Effector memory CD8-positive, alpha-beta T cell (primary cell): ENCODE data around the gene SPTBN4.

ENCODE experiments used
- ATAC-seq: fragments of 150-1000 bp; cut with Tn5 transposase; replicated peaks from 2 replicates; pipeline ENCODE4 v1.10.0; 2021; ENCODE audit warnings: mild to moderate bottlenecking, moderate library complexity
- DNase-seq, 3 experiments: peaks; one replicate each; pipeline ENCODE4 v3.0.0; 2021
- H3K27ac Mint-ChIP-seq, 2 donors: one replicate each; pipeline ENCODE4 v1.8.0; 2022; ENCODE audit warnings: mild to moderate bottlenecking in 2 of 2, mixed read lengths in 2 of 2, moderate library complexity in 2 of 2
- H3K27me3 Mint-ChIP-seq, 2 donors: one replicate each; pipeline ENCODE4 v1.8.0; 2022; ENCODE audit warnings: mixed read lengths in 2 of 2
- H3K36me3 Mint-ChIP-seq: one replicate; pipeline ENCODE4 v1.8.0; 2022; ENCODE audit warnings: mild to moderate bottlenecking, moderate library complexity, mixed read lengths; ENCODE audit not compliant: insufficient read depth
- H3K4me1 Mint-ChIP-seq, 2 donors: one replicate each; pipeline ENCODE4 v1.8.0; 2022; ENCODE audit warnings: low read depth in 2 of 2, mixed read lengths in 2 of 2
- H3K4me3 Mint-ChIP-seq, 2 donors: one replicate each; pipeline ENCODE4 v1.8.0; 2022; ENCODE audit warnings: mild to moderate bottlenecking in 2 of 2, mixed read lengths in 2 of 2, moderate library complexity in 2 of 2
- H3K9me3 Mint-ChIP-seq, 2 donors: one replicate each; pipeline ENCODE4 v1.8.0; 2022; ENCODE audit warnings: mixed read lengths in 2 of 2

The SPTBN4 gene

GRCh38 chr19:40603071-40603388 lies 136.2 kb downstream of the SPTBN4 start:
- peak overlapping the region in 1 of 2 donors; percentile 96 for H3K27ac Mint-ChIP-seq
- peaks cover 56 to 57% of the 10 kb centered on the region in 2 donors for H3K4me1 Mint-ChIP-seq
- H3K36me3 Mint-ChIP-seq, result peaks cover 14% of the 10 kb centered on the region
- H3K4me3 Mint-ChIP-seq, result peak overlapping the region; percentile 85 to 89
- DNase-seq (no peak), ATAC-seq (no peak)
- H3K9me3 Mint-ChIP-seq, result no peaks in the 10 kb centered on the region
- H3K27me3 Mint-ChIP-seq, result peaks cover 22 to 49% of the 10 kb centered on the region in 2 donors

GRCh38 chr19:40603389-40604170 lies 136.8 kb downstream of the SPTBN4 start:
- DNase-seq, result peak; percentile 97 to 99 (median 98)
- Mint-ChIP-seq H3K27ac (peak overlapping the region; percentile 79 to 96), H3K4me1 (peaks cover 56 to 62% of the 10 kb centered on the region in 2 donors), H3K4me3 (peak overlapping the region; percentile 85 to 89), H3K27me3 (peaks cover 22 to 44% of the 10 kb centered on the region in 2 donors), H3K9me3 (no peaks in the 10 kb centered on the region), H3K36me3 (peaks cover 14% of the 10 kb centered on the region)
- peak; percentile 65 for ATAC-seq

GRCh38 chr19:40604171-40604646 lies 137.4 kb downstream of the SPTBN4 start:
- peak overlapping the region; percentile 79 to 96 for H3K27ac Mint-ChIP-seq
- no peak for DNase-seq
- peaks cover 59 to 65% of the 10 kb centered on the region in 2 donors for H3K4me1 Mint-ChIP-seq
- no peak for ATAC-seq
- no peaks in the 10 kb centered on the region for H3K9me3 Mint-ChIP-seq
- peaks cover 21 to 38% of the 10 kb centered on the region in 2 donors for H3K27me3 Mint-ChIP-seq
- peak overlapping the region; percentile 85 to 89 for H3K4me3 Mint-ChIP-seq
- peaks cover 14% of the 10 kb centered on the region for H3K36me3 Mint-ChIP-seq

GRCh38 chr19:40604647-40605215 lies 137.9 kb downstream of the SPTBN4 start:
- no peak for DNase-seq
- Mint-ChIP-seq H3K27me3 (peaks cover 16 to 32% of the 10 kb centered on the region in 2 donors), H3K27ac (peak overlapping the region; percentile 75 to 96), H3K4me3 (peak overlapping the region; percentile 85 to 89), H3K9me3 (no peaks in the 10 kb centered on the region), H3K36me3 (peaks cover 14% of the 10 kb centered on the region), H3K4me1 (peaks cover 59 to 62% of the 10 kb centered on the region in 2 donors)
- no peak for ATAC-seq

GRCh38 chr19:40605216-40605971 lies 138.6 kb downstream of the SPTBN4 start:
- peak; percentile 60 for ATAC-seq
- peak; percentile 77 to 84 (median 82) for DNase-seq
- Mint-ChIP-seq H3K4me3 (peak overlapping the region; percentile 85 to 89), H3K27ac (peak overlapping the region; percentile 75 to 96), H3K4me1 (peaks cover 64 to 68% of the 10 kb centered on the region in 2 donors), H3K27me3 (peaks cover 13 to 26% of the 10 kb centered on the region in 2 donors), H3K36me3 (peaks cover 21% of the 10 kb centered on the region), H3K9me3 (no peaks in the 10 kb centered on the region)

GRCh38 chr19:40607311-40608239 lies 140.8 kb downstream of the SPTBN4 start:
- peaks cover 0 to 5% of the 10 kb centered on the region in 2 donors for H3K27me3 Mint-ChIP-seq
- H3K4me3 Mint-ChIP-seq, result peak overlapping the region; percentile 85 to 89

GRCh38 chr19:40608240-40608621 lies 141.4 kb downstream of the SPTBN4 start:
- Mint-ChIP-seq H3K27ac (peak overlapping the region in 1 of 2 donors; percentile 84), H3K4me3 (peak overlapping the region; percentile 56 to 89), H3K36me3 (peaks cover 29% of the 10 kb centered on the region), H3K9me3 (no peaks in the 10 kb centered on the region), H3K27me3 (no peaks in the 10 kb centered on the region), H3K4me1 (peaks cover 60 to 67% of the 10 kb centered on the region in 2 donors)
- ATAC-seq (no peak), DNase-seq (no peak)

More at GRCh38 chr19:40607311-40608239, 140.8 kb downstream of the SPTBN4 start:
- Mint-ChIP-seq H3K27ac (peak overlapping the region; percentile 7 to 68), H3K9me3 (no peaks in the 10 kb centered on the region), H3K4me1 (peaks cover 64 to 69% of the 10 kb centered on the region in 2 donors), H3K36me3 (peaks cover 25% of the 10 kb centered on the region)
- DNase-seq, result no peak
- ATAC-seq, result no peak

- Mint-ChIP-seq H3K4me1 (peaks cover 60 to 63% of the 10 kb centered on the region in 2 donors), H3K4me3 (peak overlapping the region; percentile 56 to 89)
- no peak for ATAC-seq
Measured at GRCh38 chr19:40608957-40609356, 142.2 kb downstream of the SPTBN4 start.

GRCh38 chr19:40609561-40610395 lies 143.0 kb downstream of the SPTBN4 start:
- H3K27ac Mint-ChIP-seq, result peak overlapping the region; percentile 84 to 86
- peaks cover 32% of the 10 kb centered on the region for H3K36me3 Mint-ChIP-seq
- DNase-seq (peak; percentile 79 to 83 (median 82)), ATAC-seq (peak; percentile 23)
- peak overlapping the region; percentile 56 to 89 for H3K4me3 Mint-ChIP-seq
- H3K27me3 Mint-ChIP-seq, result no peaks in the 10 kb centered on the region
- peaks cover 61 to 63% of the 10 kb centered on the region in 2 donors for H3K4me1 Mint-ChIP-seq
- no peaks in the 10 kb centered on the region for H3K9me3 Mint-ChIP-seq

More at GRCh38 chr19:40608957-40609356, 142.2 kb downstream of the SPTBN4 start:
- H3K9me3 Mint-ChIP-seq, result no peaks in the 10 kb centered on the region
- peak overlapping the region; percentile 84 to 86 for H3K27ac Mint-ChIP-seq
- DNase-seq, result no peak
- peaks cover 27% of the 10 kb centered on the region for H3K36me3 Mint-ChIP-seq
- no peaks in the 10 kb centered on the region for H3K27me3 Mint-ChIP-seq

GRCh38 chr19:40610396-40611064 lies 143.7 kb downstream of the SPTBN4 start:
- no peaks in the 10 kb centered on the region for H3K9me3 Mint-ChIP-seq
- peaks cover 32% of the 10 kb centered on the region for H3K36me3 Mint-ChIP-seq
- peaks cover 61 to 63% of the 10 kb centered on the region in 2 donors for H3K4me1 Mint-ChIP-seq
- peak; percentile 65 to 73 (median 67) for DNase-seq
- H3K4me3 Mint-ChIP-seq, result peak overlapping the region; percentile 56 to 89
- peak overlapping the region; percentile 84 to 86 for H3K27ac Mint-ChIP-seq
- no peaks in the 10 kb centered on the region for H3K27me3 Mint-ChIP-seq
- peak; percentile 47 for ATAC-seq

GRCh38 chr19:40611096-40611495 lies 144.3 kb downstream of the SPTBN4 start:
- peak; percentile 4 for ATAC-seq
- H3K4me3 Mint-ChIP-seq, result peak overlapping the region; percentile 56 to 89

More at GRCh38 chr19:40611096-40611495, 144.3 kb downstream of the SPTBN4 start:
- Mint-ChIP-seq H3K4me1 (peaks cover 56 to 59% of the 10 kb centered on the region in 2 donors), H3K36me3 (peaks cover 35% of the 10 kb centered on the region), H3K27me3 (no peaks in the 10 kb centered on the region), H3K27ac (peak overlapping the region; percentile 84 to 86), H3K9me3 (no peaks in the 10 kb centered on the region)
- DNase-seq, result peak in 1 of 3 experiments; percentile 29
